HCT116 (cell line): ENCODE data around the gene TMEM81.

Experiments
- ATF3 ChIP-seq: IDR thresholded peaks from 2 replicates; pipeline ENCODE4 v1.6.1; 2012
- CBX3 ChIP-seq: IDR thresholded peaks from 2 replicates; pipeline ENCODE4 v1.6.1; 2012; ENCODE audit warnings: low read depth
- CEBPB ChIP-seq: IDR thresholded peaks from 2 replicates; pipeline ENCODE4 v1.6.1; 2012; ENCODE audit warnings: low read depth
- CTCF ChIP-seq, 3 experiments: fragments of 200-600 bp in 1 of 3; sonication (generic) in 1 of 3; IDR thresholded peaks in 2 of 3; conservative IDR thresholded peaks in 1 of 3; 2 replicates each; pipeline ENCODE4 v1.5.1; 2012 to 2017; ENCODE audit warnings: low read depth in 2 of 3, low read length in 2 of 3, antibody characterized with exemption in 1 of 3, borderline replicate concordance in 1 of 3, control low read depth in 1 of 3, mild to moderate bottlenecking in 1 of 3, mixed read lengths in 1 of 3, mixed run types in 1 of 3, moderate library complexity in 1 of 3; ENCODE audit not compliant: insufficient read depth in 1 of 3
- EGR1 ChIP-seq: IDR thresholded peaks from 2 replicates; pipeline ENCODE4 v1.6.1; 2012; ENCODE audit warnings: low read depth
- EZH2 ChIP-seq: fragments of 200-600 bp; sonication (generic); IDR thresholded peaks from 2 replicates; pipeline ENCODE4 v1.6.1; 2017; ENCODE audit warnings: antibody characterized with exemption, mixed run types
- EZH2phosphoT487 ChIP-seq: fragments of 200-600 bp; IDR thresholded peaks from 2 replicates; pipeline ENCODE4 v1.6.1; 2018; ENCODE audit warnings: antibody characterized with exemption, borderline replicate concordance
- FOSL1 ChIP-seq: IDR thresholded peaks from 2 replicates; pipeline ENCODE4 v1.6.1; 2012; ENCODE audit warnings: low read depth
- MAX ChIP-seq: IDR thresholded peaks from 2 replicates; pipeline ENCODE4 v1.6.1; 2012
- POLR2A ChIP-seq: IDR thresholded peaks from 2 replicates; pipeline ENCODE4 v1.7.0; 2011; ENCODE audit warnings: borderline replicate concordance; ENCODE audit not compliant: insufficient read depth, insufficient read length; ENCODE audit errors: extremely low read depth
- YY1 ChIP-seq: IDR thresholded peaks from 2 replicates; pipeline ENCODE4 v1.6.1; 2011; ENCODE audit warnings: low read length, low read depth, moderate library complexity, mild to moderate bottlenecking; ENCODE audit not compliant: insufficient replicate concordance; ENCODE audit errors: extremely low read depth
- ZNF274 ChIP-seq: fragments of 200-500 bp; sonication (Bioruptor generic); IDR thresholded peaks from 2 replicates; pipeline ENCODE4 v1.6.1; 2014; ENCODE audit warnings: mild to moderate bottlenecking, low read depth, low read length, inconsistent platforms

- TF ChIP-seq ATF3 (no peak), CEBPB (no peak), POLR2A (no peak), CTCF (IDR thresholded peaks at IDR 0.05 in 2 of 3, conservative IDR thresholded peaks at IDR 0.05 in 1 of 3; ENCODE audit: borderline replicate concordance in 1 of 3, insufficient read depth in 1 of 3, low read depth in 2 of 3, low read length in 2 of 3) (no peak), CBX3 (no peak), ZNF274 (no peak), MAX (no peak), EZH2phosphoT487 (no peak), YY1 (no peak), EZH2 (no peak), FOSL1 (no peak), EGR1 (no peak)
These were observed 9.7 kb downstream of the TMEM81 start for GRCh38 chr1:205074513-205074912.
